Gastrocnemius medialis (tissue), 4 donors: ENCODE measurements around the gene ATP10A. TPM values are rescaled to one million over a fixed set of nuclear protein-coding genes. Genes with fewer than 3 reads are reported as not detected.

Source experiments
- ATAC-seq, 2 donors: fragments of 150-250 bp; one replicate each; pipeline ENCODE4 v1.9.1; 2016
- DNase-seq, 2 donors: peaks; one replicate each; pipeline ENCODE4 v3.0.0-alpha.2; 2019
- H3K27ac ChIP-seq, 4 donors: fragments of 200-600 bp; sonication (generic); 1 replicate in 1 of 4; 2 replicates in 3 of 4; pipeline ENCODE4 v1.5.1; 2016 to 2018; ENCODE audit warnings: mild to moderate bottlenecking in 2 of 4, moderate library complexity in 1 of 4
- H3K27me3 ChIP-seq, 3 donors: fragments of 200-600 bp; sonication (generic) in 2 of 3; 1 replicate in 1 of 3; 2 replicates in 2 of 3; pipeline versions ENCODE4 v1.5.1 to v1.6.0; 2016 to 2019; ENCODE audit warnings: mild to moderate bottlenecking in 1 of 3, moderate library complexity in 1 of 3
- H3K36me3 ChIP-seq, 2 donors: fragments of 200-600 bp; sonication (generic) in 1 of 2; one replicate each; pipeline ENCODE4 v1.5.1; 2017 to 2018
- H3K4me1 ChIP-seq, 2 donors: fragments of 200-600 bp; sonication (generic) in 1 of 2; one replicate each; pipeline ENCODE4 v1.5.1; 2016 to 2017; ENCODE audit warnings: mild to moderate bottlenecking in 2 of 2
- H3K4me3 ChIP-seq, 4 donors: fragments of 200-600 bp; sonication (generic) in 3 of 4; 1 replicate in 1 of 4; 2 replicates in 3 of 4; pipeline ENCODE4 v1.5.1; 2016 to 2019; ENCODE audit warnings: mild to moderate bottlenecking in 2 of 4
- H3K9me3 ChIP-seq, 3 donors: fragments of 200-600 bp; sonication (generic) in 2 of 3; 1 replicate in 1 of 3; 2 replicates in 2 of 3; pipeline ENCODE4 v1.5.1; 2016 to 2019
- POLR2A ChIP-seq, 2 donors: fragments of 450-650 bp; IDR thresholded peaks; one replicate each; pipeline ENCODE4 v1.6.1; 2017; ENCODE audit warnings: antibody characterized with exemption in 2 of 2, mild to moderate bottlenecking in 2 of 2, moderate library complexity in 2 of 2
- in situ Hi-C, 4 donors: fragments of 200-750 bp; cut with MboI; loops; one replicate each; pipeline versions ENCODE4 v1.15.0 to v1.8.0; 2017; ENCODE audit warnings: low sequenced_read_pairs in 4 of 4
- intact Hi-C: fragments of 100-400 bp; cut with DNase I; formaldehyde crosslinking; loops from one replicate; pipeline ENCODE4 v1.15.1; 2023; ENCODE audit warnings: low total_unique reads
- microRNA-seq, 2 donors: library from miRNA; unstranded; fragments of <30 nt; microRNA quantifications; one replicate each; pipeline ENCODE4, GENCODE V29; 2016; ENCODE audit warnings: borderline replicate concordance in 2 of 2
- total RNA-seq, 4 donors: library from RNA; depleted of rRNA; stranded (reverse); fragments of >200 nt; gene quantifications; one replicate each; pipeline versions ENCODE4 v1.1.0 to v1.2.3, GENCODE V29; 2016
- TF ChIP-seq, protein P1 (sequence below), 5 experiments: fragments of 450-650 bp in 3 of 5; fragments of 200-600 bp in 2 of 5; sonication (generic) in 2 of 5; IDR thresholded peaks in 4 of 5; conservative IDR thresholded peaks in 1 of 5; 1 replicate in 4 of 5; 2 replicates in 1 of 5; pipeline ENCODE4 v1.5.1; 2016 to 2019; ENCODE audit warnings: antibody characterized with exemption in 5 of 5, mild to moderate bottlenecking in 3 of 5, moderate library complexity in 3 of 5

The ATP10A gene
- total RNA-seq, 4 donors from 2014 or later, result 0.36 to 0.56 (median 0.47) TPM

DNA sequence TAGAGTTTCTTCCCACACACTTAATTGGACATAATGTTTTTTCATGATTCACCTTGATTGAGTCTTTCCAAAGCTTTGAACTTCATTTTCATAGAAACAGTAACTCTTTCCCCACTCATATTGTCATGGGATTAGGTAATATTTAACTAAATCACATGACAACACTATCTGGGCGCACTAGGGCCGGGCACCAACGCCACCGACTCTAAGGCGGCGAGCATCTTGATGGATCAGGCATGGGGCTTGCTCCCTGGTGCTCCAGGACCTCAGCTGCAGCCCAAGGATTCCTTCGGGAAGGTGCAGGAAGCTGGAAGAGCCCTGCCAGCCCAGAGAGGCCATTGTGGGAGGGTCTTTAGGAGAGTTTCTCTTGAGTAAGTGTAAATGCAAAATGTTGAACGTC is 231.2 kb downstream of the ATP10A start:
- no peak for DNase-seq

More for the DNA sequence above, 231.2 kb downstream of the ATP10A start:
- Histone ChIP-seq H3K27ac (no peak overlapping the region), H3K36me3 (no peaks in the 10 kb centered on the region), H3K27me3 (no peaks in the 10 kb centered on the region), H3K4me1 (no peaks in the 10 kb centered on the region), H3K4me3 (no peak overlapping the region), H3K9me3 (no peaks in the 10 kb centered on the region)
- intact Hi-C loops (no loop called here), in situ Hi-C loops (no loop called here)
- no peak for ATAC-seq
- TF ChIP-seq, protein P1, sequence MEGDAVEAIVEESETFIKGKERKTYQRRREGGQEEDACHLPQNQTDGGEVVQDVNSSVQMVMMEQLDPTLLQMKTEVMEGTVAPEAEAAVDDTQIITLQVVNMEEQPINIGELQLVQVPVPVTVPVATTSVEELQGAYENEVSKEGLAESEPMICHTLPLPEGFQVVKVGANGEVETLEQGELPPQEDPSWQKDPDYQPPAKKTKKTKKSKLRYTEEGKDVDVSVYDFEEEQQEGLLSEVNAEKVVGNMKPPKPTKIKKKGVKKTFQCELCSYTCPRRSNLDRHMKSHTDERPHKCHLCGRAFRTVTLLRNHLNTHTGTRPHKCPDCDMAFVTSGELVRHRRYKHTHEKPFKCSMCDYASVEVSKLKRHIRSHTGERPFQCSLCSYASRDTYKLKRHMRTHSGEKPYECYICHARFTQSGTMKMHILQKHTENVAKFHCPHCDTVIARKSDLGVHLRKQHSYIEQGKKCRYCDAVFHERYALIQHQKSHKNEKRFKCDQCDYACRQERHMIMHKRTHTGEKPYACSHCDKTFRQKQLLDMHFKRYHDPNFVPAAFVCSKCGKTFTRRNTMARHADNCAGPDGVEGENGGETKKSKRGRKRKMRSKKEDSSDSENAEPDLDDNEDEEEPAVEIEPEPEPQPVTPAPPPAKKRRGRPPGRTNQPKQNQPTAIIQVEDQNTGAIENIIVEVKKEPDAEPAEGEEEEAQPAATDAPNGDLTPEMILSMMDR (IDR thresholded peaks at IDR 0.05 in 4 of 5, conservative IDR thresholded peaks at IDR 0.05 in 1 of 5), result no peak
- TF ChIP-seq POLR2A (IDR thresholded peaks at IDR 0.05), result no peak

Small RNA genes lying within 50 kb of the gene (microRNA-seq; reads per million reads assigned to microRNA genes)
- 0 reads per million in 2 donors for gene MIR4715
